ENCODE measurements around the gene HPSE. TPM values are rescaled to one million over a fixed set of nuclear protein-coding genes. Genes with fewer than 3 reads are reported as not detected.

HPSE gene
- total and polyA plus RNA-seq, 2 of the 8 experiments (the other 6 are each of a cell fraction or from before 2014, with no cell fraction given) = 1.5 to 5.0 TPM

GRCh38 chr4:83268491-83268890 is 66.2 kb downstream of the HPSE start (continued):
- TF ChIP-seq ATF3 (IDR thresholded peaks at IDR 0.05; ENCODE audit: insufficient read depth, low read depth, low read length) = no peak
